ENCODE results near the gene VEPH1.

The VEPH1 gene

DNA sequence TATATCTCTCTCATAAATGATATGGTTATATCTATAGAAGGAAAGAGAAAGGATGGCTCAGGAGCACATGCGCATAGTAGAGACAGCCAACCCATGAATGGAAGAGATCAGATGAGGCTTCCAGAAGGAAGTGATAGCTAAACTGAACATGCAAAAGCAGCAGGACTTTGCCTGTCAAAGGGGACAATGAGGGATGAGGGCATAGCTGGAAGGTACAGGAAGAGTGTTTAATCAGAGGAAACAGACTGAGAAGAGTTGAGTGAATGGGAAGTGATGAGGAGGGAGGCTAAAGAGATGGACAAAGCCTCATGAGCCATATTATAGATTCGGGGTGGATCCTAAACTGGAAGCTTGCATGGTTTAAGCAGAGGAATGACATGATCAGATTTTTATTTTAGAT is 26.5 kb upstream of the VEPH1 start:
- no peaks in the 10 kb centered on the region; the same call in 1 of the 2 replicates for H3K27me3 ChIP-seq (replicated peaks; ENCODE audit: control insufficient read depth, insufficient read depth, low read length)
- no peak overlapping the region for H3K4me3 ChIP-seq (replicated peaks; ENCODE audit: low read depth, low read length)
- no peaks in the 10 kb centered on the region for H3K36me3 ChIP-seq (ENCODE audit: control insufficient read depth, insufficient read depth, low read length)
- DNase-seq (ENCODE audit: extremely low read depth, insufficient read length), result no peak
- TF ChIP-seq, protein P1, sequence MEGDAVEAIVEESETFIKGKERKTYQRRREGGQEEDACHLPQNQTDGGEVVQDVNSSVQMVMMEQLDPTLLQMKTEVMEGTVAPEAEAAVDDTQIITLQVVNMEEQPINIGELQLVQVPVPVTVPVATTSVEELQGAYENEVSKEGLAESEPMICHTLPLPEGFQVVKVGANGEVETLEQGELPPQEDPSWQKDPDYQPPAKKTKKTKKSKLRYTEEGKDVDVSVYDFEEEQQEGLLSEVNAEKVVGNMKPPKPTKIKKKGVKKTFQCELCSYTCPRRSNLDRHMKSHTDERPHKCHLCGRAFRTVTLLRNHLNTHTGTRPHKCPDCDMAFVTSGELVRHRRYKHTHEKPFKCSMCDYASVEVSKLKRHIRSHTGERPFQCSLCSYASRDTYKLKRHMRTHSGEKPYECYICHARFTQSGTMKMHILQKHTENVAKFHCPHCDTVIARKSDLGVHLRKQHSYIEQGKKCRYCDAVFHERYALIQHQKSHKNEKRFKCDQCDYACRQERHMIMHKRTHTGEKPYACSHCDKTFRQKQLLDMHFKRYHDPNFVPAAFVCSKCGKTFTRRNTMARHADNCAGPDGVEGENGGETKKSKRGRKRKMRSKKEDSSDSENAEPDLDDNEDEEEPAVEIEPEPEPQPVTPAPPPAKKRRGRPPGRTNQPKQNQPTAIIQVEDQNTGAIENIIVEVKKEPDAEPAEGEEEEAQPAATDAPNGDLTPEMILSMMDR (IDR thresholded peaks at IDR 0.05; ENCODE audit: insufficient read depth, low read length, poor library complexity, severe bottlenecking), result no peak

DNA sequence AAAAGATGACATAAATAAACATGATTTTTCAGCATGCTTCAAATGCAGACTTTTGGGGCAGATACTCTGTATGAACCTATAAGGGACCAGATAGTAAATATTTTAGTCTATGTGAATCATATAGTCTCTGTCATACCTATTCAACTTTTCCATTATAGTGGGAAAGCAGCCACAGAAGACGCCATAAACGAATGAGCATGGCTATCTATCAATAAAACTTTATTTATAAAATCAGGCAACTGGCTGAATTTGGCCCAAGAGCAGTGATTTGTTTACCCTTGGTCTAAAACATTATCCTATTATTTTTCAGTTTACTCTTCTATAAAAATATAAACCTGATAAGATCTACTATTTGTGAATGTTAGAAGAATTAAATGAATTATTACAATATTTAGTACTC is 25.9 kb upstream of the VEPH1 start:
- TF ChIP-seq, protein P1 (IDR thresholded peaks at IDR 0.05; ENCODE audit: insufficient read depth, low read length, poor library complexity, severe bottlenecking), result no peak
- no peaks in the 10 kb centered on the region; the same call in 1 of the 2 replicates for H3K27me3 ChIP-seq (replicated peaks; ENCODE audit: control insufficient read depth, insufficient read depth, low read length)
- no peak overlapping the region for H3K4me3 ChIP-seq (replicated peaks; ENCODE audit: low read depth, low read length)
- no peaks in the 10 kb centered on the region for H3K36me3 ChIP-seq (ENCODE audit: control insufficient read depth, insufficient read depth, low read length)
- no peak for DNase-seq (ENCODE audit: extremely low read depth, insufficient read length)

DNA sequence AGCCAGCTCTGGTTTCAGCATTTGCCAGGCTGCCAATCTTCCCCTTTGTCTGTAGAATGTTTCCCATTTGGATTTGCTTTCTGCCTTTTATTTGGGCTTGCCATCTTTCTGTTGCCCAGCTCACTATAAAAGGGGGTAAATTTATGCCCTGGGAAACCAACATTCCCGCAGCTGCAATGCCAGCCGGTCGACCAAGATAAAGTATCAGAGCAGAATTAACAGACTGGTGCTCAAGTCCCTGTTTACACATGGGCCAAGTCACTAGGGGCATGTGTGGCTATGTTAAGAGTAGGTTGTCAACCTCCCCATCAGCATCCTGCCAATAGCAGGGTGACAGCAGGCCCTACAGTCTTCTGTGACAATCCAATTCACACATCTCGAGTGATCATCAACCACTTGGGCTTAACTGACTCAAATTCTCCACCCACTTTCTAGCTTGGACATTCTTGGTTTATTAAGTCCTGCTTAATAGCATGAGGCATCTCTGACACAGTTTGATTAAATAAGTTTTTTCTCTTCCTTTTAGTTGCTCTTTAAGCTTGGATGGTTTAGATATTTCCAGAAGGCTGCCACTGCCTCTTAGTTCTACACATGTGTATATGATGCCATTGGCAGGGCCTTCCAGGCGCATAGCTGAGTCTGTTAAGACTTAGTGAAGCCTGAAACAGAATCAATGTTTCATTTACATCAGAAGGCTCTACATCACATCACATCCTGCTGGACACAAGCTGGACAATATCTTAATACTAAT is 24.1 kb upstream of the VEPH1 start:
- TF ChIP-seq, protein P1 (IDR thresholded peaks at IDR 0.05; ENCODE audit: insufficient read depth, low read length, poor library complexity, severe bottlenecking), result no peak
- no peak for DNase-seq (ENCODE audit: extremely low read depth, insufficient read length)
- H3K27me3 ChIP-seq (replicated peaks; ENCODE audit: control insufficient read depth, insufficient read depth, low read length), result no peaks in the 10 kb centered on the region; the same call in 1 of the 2 replicates
- H3K36me3 ChIP-seq (ENCODE audit: control insufficient read depth, insufficient read depth, low read length), result no peaks in the 10 kb centered on the region
- no peak overlapping the region for H3K4me3 ChIP-seq (replicated peaks; ENCODE audit: low read depth, low read length)

DNA sequence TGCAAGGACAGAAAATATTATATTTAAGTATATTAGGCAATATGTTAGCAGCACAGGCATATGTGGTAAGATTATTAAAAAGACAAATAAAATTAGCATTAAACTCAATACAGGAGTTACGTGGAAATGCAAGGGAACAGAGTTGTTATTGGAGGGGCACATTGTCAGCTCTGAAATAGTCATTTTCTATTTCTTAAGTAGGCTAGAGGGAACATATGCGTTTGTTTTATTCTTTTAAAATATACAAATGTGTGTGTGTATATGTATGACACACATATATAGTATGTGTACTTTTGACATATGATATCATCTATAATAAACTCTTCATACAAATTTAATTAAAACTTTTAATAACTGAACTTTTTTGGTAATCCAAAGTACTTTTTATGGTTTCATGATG is 22.8 kb upstream of the VEPH1 start:
- Histone ChIP-seq H3K4me3 (replicated peaks; ENCODE audit: low read depth, low read length) (no peak overlapping the region), H3K36me3 (ENCODE audit: control insufficient read depth, insufficient read depth, low read length) (no peaks in the 10 kb centered on the region), H3K27me3 (replicated peaks; ENCODE audit: control insufficient read depth, insufficient read depth, low read length) (no peaks in the 10 kb centered on the region; the same call in 1 of the 2 replicates)
- DNase-seq (ENCODE audit: extremely low read depth, insufficient read length), result no peak
- TF ChIP-seq, protein P1 (IDR thresholded peaks at IDR 0.05; ENCODE audit: insufficient read depth, low read length, poor library complexity, severe bottlenecking), result no peak

DNA sequence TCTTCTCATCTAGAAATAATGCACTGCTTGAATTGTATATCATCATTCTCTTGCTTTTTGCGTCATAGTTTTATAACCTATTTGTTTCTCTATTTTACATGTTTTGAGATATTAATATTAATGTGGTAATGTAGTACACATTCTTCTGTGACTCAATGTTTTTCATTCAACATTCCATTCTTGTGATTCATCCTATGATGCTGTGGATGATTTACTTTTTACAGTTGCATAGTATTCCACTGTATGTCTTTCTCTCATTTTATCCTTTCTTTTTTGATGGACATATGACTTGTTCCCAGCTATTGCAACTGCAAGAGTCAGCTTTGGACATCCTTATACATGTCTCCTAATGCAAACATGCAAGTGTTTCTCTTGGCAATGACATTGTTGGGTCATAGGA is 20.6 kb upstream of the VEPH1 start:
- H3K27me3 ChIP-seq (replicated peaks; ENCODE audit: control insufficient read depth, insufficient read depth, low read length), result no peaks in the 10 kb centered on the region; the same call in 1 of the 2 replicates
- no peak for DNase-seq (ENCODE audit: extremely low read depth, insufficient read length)
- TF ChIP-seq, protein P1 (IDR thresholded peaks at IDR 0.05; ENCODE audit: insufficient read depth, low read length, poor library complexity, severe bottlenecking), result no peak
- H3K36me3 ChIP-seq (ENCODE audit: control insufficient read depth, insufficient read depth, low read length), result no peaks in the 10 kb centered on the region
- H3K4me3 ChIP-seq (replicated peaks; ENCODE audit: low read depth, low read length), result no peak overlapping the region

Data from GM06990 (cell line).